Calu3 (cell line): Measurements from ENCODE around the gene C8G. TPM values are rescaled to one million over a fixed set of nuclear protein-coding genes. Genes with fewer than 3 reads are reported as not detected.

Experiments used
- BruUV-seq: library from RNA; stranded (reverse); fragments of 400-500 nt; replicated peaks from 2 replicates; lab custom pipeline; 2021; lab: Mats Ljungman, UMichigan
- CTCF ChIA-PET: fragments of 300-600 bp; sonication (Branson Sonifier 250); formaldehyde crosslinking; loops from one replicate; lab custom pipeline; 2022; ENCODE audit warnings: antibody characterized with exemption; lab: Charles Lee
- DNase-seq: peaks from one replicate; pipeline ENCODE4 v3.0.0; 2022
- H3K27ac Mint-ChIP-seq: one replicate; pipeline ENCODE4 v1.8.0; 2022; ENCODE audit warnings: mixed read lengths; ENCODE audit not compliant: unreplicated experiment
- H3K27me3 Mint-ChIP-seq: one replicate; pipeline ENCODE4 v1.8.0; 2022; ENCODE audit warnings: mixed read lengths; ENCODE audit not compliant: unreplicated experiment
- H3K36me3 Mint-ChIP-seq: one replicate; pipeline ENCODE4 v1.8.0; 2022; ENCODE audit warnings: mild to moderate bottlenecking, moderate library complexity, mixed read lengths; ENCODE audit not compliant: insufficient read depth, unreplicated experiment
- H3K4me1 Mint-ChIP-seq: one replicate; pipeline ENCODE4 v1.8.0; 2022; ENCODE audit warnings: mild to moderate bottlenecking, low read depth, mixed read lengths; ENCODE audit not compliant: unreplicated experiment
- H3K4me3 Mint-ChIP-seq: one replicate; pipeline ENCODE4 v1.8.0; 2022; ENCODE audit warnings: mild to moderate bottlenecking, low read depth, moderate library complexity, mixed read lengths; ENCODE audit not compliant: unreplicated experiment
- H3K9me3 Mint-ChIP-seq: one replicate; pipeline ENCODE4 v1.8.0; 2022; ENCODE audit warnings: low read depth, mixed read lengths; ENCODE audit not compliant: unreplicated experiment
- CTCF ChIP-seq: fragments of 200-600 bp; IDR thresholded peaks from one replicate; pipeline ENCODE4 v1.8.0; 2022; ENCODE audit warnings: antibody characterized with exemption; ENCODE audit not compliant: unreplicated experiment
- intact Hi-C: fragments of 100-400 bp; cut with micrococcal nuclease; formaldehyde crosslinking; loops from one replicate; pipeline ENCODE4 v1.10.0; 2022; ENCODE audit not compliant: unreplicated experiment
- total RNA-seq: library from RNA; stranded (reverse); gene quantifications from 2 replicates; pipeline ENCODE4 v1.2.3, GENCODE V29; 2022

C8G gene
- total RNA-seq, 1 experiment from 2014 or later: 3.9 TPM

DNA sequence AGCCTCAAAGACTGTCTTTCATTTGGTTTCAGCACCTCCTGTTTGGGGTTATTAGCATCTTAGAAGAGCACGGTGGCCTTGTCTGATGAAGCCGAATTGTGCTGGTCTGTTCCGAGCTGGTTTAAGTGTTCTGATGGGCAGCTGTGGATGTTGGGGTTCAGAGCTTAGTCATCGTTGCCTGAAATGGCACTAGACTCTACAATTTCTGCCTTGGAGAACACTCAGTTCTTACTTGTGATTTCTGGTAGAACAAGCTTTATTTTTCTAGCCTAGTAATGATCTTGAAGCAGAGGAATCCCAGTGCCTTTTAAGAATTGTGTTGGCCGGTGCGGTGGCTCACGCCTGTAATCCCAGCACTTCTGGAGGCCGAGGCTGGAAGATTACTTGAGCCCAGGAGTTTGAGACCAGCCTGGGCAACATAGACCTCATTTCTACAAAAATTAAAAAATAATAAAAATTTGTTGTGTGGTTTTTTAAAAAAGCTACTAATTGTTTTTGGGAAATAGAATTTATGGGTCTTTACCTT, 8.3 kb upstream of the C8G start:
- no peaks in the 10 kb centered on the region for H3K27me3 Mint-ChIP-seq

DNA sequence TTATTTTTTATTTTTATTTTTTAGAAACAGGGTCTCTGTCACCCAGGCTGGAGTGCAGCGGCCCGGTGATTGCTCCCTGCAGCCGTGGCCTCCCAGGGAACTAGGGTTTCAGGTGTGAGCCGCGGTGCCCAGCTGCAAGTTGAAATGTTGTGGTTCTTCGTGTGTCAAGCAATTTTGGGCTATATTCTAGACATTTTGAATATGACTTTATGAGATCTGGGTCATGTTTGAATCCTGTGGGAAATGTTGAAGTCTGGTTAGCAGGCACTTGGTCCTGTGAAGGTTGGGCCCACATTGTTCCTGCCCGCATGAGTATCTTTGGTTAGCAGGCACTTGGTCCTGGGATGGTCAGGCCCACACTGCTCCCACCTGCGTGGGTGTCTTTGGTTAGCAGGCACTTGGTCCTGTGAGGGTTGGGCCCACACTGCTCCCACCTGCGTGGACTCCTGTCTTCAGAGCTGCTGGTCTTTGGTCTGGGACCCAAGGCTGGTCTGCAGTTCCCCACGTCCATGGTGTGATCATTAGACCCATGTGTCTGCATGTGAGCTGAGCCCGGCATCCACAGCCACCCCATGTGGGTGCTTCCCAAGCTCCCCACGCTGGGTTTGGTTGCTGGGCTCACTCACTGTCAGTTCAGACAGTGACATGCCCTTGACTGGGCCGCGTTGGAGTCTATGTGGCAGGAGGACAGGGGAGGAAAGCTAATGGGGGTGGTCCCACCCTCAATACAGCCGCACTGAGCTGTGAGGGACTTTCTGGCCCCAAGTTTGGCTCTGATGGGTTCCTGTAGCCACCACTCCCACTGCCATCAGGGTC, 7.6 kb upstream of the C8G start:
- H3K4me1 Mint-ChIP-seq: peaks cover 8% of the 10 kb centered on the region
- CTCF ChIA-PET: interaction anchor here (0.6 kb wide), 1 partner anchor 81 kb away, joined by 5 read pairs; no protein-coding TSS in a partner anchor
- H3K27me3 Mint-ChIP-seq: no peaks in the 10 kb centered on the region
- peaks cover 68% of the 10 kb centered on the region for H3K36me3 Mint-ChIP-seq
- H3K27ac Mint-ChIP-seq: no peak overlapping the region
- H3K4me3 Mint-ChIP-seq: no peak overlapping the region
- DNase-seq: no peak
- no peak for TF ChIP-seq CTCF
- BruUV-seq: no TSS peak
- no peaks in the 10 kb centered on the region for H3K9me3 Mint-ChIP-seq
- intact Hi-C loops: no loop called here

More for the DNA sequence above, 8.3 kb upstream of the C8G start:
- Mint-ChIP-seq H3K27ac (no peak overlapping the region), H3K9me3 (no peaks in the 10 kb centered on the region), H3K4me1 (peaks cover 8% of the 10 kb centered on the region), H3K36me3 (peaks cover 62% of the 10 kb centered on the region), H3K4me3 (no peak overlapping the region)
- intact Hi-C loops: no loop called here
- DNase-seq: no peak
- CTCF ChIA-PET: no interaction called here
- no TSS peak for BruUV-seq
- TF ChIP-seq CTCF: no peak

DNA sequence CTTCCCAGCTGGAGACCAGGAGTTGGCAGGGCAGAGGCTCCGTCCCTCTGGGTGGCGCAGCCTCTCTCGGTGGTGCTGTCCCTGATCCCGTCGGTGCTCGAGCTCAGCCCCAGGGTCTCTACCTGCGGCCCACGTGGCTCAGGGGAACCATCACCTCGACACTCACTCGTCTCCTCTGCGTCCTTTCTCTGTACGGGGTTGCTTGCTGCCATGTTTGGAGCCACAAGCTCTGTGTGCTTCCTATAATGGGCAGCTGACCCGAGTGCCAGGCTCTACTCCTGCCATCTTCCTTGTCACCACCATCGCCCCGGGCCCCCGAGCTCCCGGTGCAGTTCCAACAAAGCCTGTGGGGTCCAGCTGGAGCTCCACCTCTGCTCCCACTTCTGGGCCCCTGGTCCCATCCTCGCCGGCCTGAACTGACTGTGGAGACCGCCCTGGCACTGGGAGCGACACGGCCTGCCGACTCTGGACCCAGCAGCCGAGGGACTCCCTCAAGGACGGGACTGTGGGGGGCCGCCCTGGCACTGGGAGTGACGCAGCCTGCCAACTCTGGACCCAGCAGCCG, 5.5 kb upstream of the C8G start:
- intact Hi-C loops: no loop called here

More for the DNA sequence above, 5.5 kb upstream of the C8G start:
- Mint-ChIP-seq H3K27me3 (no peaks in the 10 kb centered on the region), H3K27ac (peak overlapping the region; percentile 55), H3K4me3 (no peak overlapping the region), H3K9me3 (no peaks in the 10 kb centered on the region), H3K4me1 (peaks cover 9% of the 10 kb centered on the region), H3K36me3 (peaks cover 74% of the 10 kb centered on the region)
- no TSS peak for BruUV-seq
- DNase-seq: no peak
- TF ChIP-seq CTCF: no peak
- CTCF ChIA-PET: no interaction called here
